GM12878 (cell line): ENCODE data around the gene TMPRSS6.

ENCODE experiments used
- CBFB ChIP-seq: IDR thresholded peaks from 2 replicates; pipeline ENCODE4 v1.6.1; 2016; ENCODE audit warnings: antibody characterized with exemption, low read depth
- CBX5 ChIP-seq: sonication (generic); IDR thresholded peaks from 2 replicates; pipeline ENCODE4 v1.6.1; 2016; ENCODE audit warnings: low read depth, moderate library complexity, mild to moderate bottlenecking, inconsistent platforms
- CTCF ChIP-seq, 3 experiments: IDR thresholded peaks in 2 of 3; conservative IDR thresholded peaks in 1 of 3; 2 replicates each; pipeline ENCODE4 v1.5.1; 2011; ENCODE audit warnings: low read depth in 3 of 3, low read length in 3 of 3, mild to moderate bottlenecking in 3 of 3, control low read depth in 2 of 3, moderate library complexity in 2 of 3, inconsistent platforms in 1 of 3, mixed read lengths in 1 of 3; ENCODE audit not compliant: control insufficient read depth in 2 of 3, insufficient read depth in 1 of 3; ENCODE audit errors: extremely low read depth in 1 of 3
- E2F8 ChIP-seq: fragments of 450-650 bp; IDR thresholded peaks from 2 replicates; pipeline ENCODE4 v1.6.1; 2018; ENCODE audit warnings: mild to moderate bottlenecking, low read depth, moderate library complexity; ENCODE audit not compliant: partially characterized antibody
- SUPT20H ChIP-seq: IDR thresholded peaks from 2 replicates; pipeline ENCODE4 v1.6.1; 2011; ENCODE audit warnings: low read depth, mild to moderate bottlenecking, low read length, moderate library complexity, borderline replicate concordance; ENCODE audit not compliant: control insufficient read depth

- TF ChIP-seq CTCF (IDR thresholded peaks at IDR 0.05 in 2 of 3, conservative IDR thresholded peaks at IDR 0.05 in 1 of 3; ENCODE audit: control insufficient read depth in 2 of 3, extremely low read depth in 1 of 3, insufficient read depth in 1 of 3, low read depth in 3 of 3, low read length in 3 of 3) (no peak), SUPT20H (no peak), CBFB (no peak), E2F8 (no peak), CBX5 (no peak)
Observed at GRCh38 chr22:37074537-37074936, 35.0 kb downstream of the TMPRSS6 start.
